Thoracic aorta (tissue), 2 donors: ENCODE data around the gene TENM3. TPM values are rescaled to one million over a fixed set of nuclear protein-coding genes. Genes with fewer than 3 reads are reported as not detected.

Experiments
- ATAC-seq: fragments of 150-250 bp; one replicate; pipeline ENCODE4 v1.8.0; 2017; ENCODE audit warnings: low read depth; ENCODE audit not compliant: insufficient number of reproducible peaks, low FRiP score
- DNase-seq: peaks from one replicate; pipeline ENCODE4 v3.0.0-alpha.2; 2020; ENCODE audit warnings: low spot score
- H3K27ac ChIP-seq, 2 donors: fragments of 200-600 bp; sonication (generic); 1 replicate in 1 of 2; 2 replicates in 1 of 2; pipeline ENCODE4 v1.5.1; 2016; ENCODE audit warnings: mild to moderate bottlenecking in 2 of 2, moderate library complexity in 2 of 2
- H3K27me3 ChIP-seq: fragments of 200-600 bp; sonication (generic); replicated peaks from 2 replicates; pipeline ENCODE4 v1.6.0; 2016; ENCODE audit warnings: mild to moderate bottlenecking; ENCODE audit not compliant: insufficient read depth
- H3K36me3 ChIP-seq: fragments of 200-600 bp; sonication (generic); one replicate; pipeline ENCODE4 v1.5.1; 2016
- H3K4me1 ChIP-seq, 2 donors: fragments of 200-600 bp; sonication (generic); 1 replicate in 1 of 2; 2 replicates in 1 of 2; pipeline versions ENCODE4 v1.5.1 to v1.6.0; 2016; ENCODE audit warnings: low read depth in 2 of 2, mild to moderate bottlenecking in 1 of 2; ENCODE audit not compliant: control insufficient read depth in 1 of 2
- H3K4me3 ChIP-seq: fragments of 200-600 bp; sonication (generic); 2 replicates; pipeline ENCODE4 v1.5.1; 2016; ENCODE audit warnings: mild to moderate bottlenecking
- H3K9me3 ChIP-seq: fragments of 200-600 bp; sonication (generic); 2 replicates; pipeline ENCODE4 v1.5.1; 2016
- CTCF ChIP-seq: fragments of 200-600 bp; sonication (generic); IDR thresholded peaks from one replicate; pipeline ENCODE4 v1.5.1; 2019; ENCODE audit warnings: antibody characterized with exemption
- total RNA-seq, 2 donors: library from RNA; depleted of rRNA; stranded (reverse); fragments of >200 nt; gene quantifications; one replicate each; pipeline versions ENCODE4 v1.1.0 to v1.2.3, GENCODE V29; 2016

Gene TENM3
- total RNA-seq, 2 donors from 2014 or later, result 0.68 to 8.0 TPM

GRCh38 chr4:182405087-182405486 is 161.9 kb downstream of the TENM3 start:
- H3K9me3 ChIP-seq, result no peaks in the 10 kb centered on the region
- TF ChIP-seq CTCF, result no peak
- no peak overlapping the region for H3K4me3 ChIP-seq
- H3K27ac ChIP-seq, result no peak overlapping the region
- DNase-seq (no peak), ATAC-seq (no peak)
- H3K4me1 ChIP-seq, result no peaks in the 10 kb centered on the region
- no peaks in the 10 kb centered on the region for H3K27me3 ChIP-seq
- no peaks in the 10 kb centered on the region for H3K36me3 ChIP-seq

GRCh38 chr4:182409271-182409670 is 166.1 kb downstream of the TENM3 start:
- no peak for TF ChIP-seq CTCF
- no peak overlapping the region for H3K27ac ChIP-seq
- ATAC-seq (no peak), DNase-seq (no peak)
- H3K4me3 ChIP-seq, result no peak overlapping the region
- no peaks in the 10 kb centered on the region for H3K27me3 ChIP-seq
- no peaks in the 10 kb centered on the region for H3K36me3 ChIP-seq
- H3K4me1 ChIP-seq, result no peaks in the 10 kb centered on the region
- H3K9me3 ChIP-seq, result no peaks in the 10 kb centered on the region

- Histone ChIP-seq H3K9me3 (no peaks in the 10 kb centered on the region), H3K4me1 (no peaks in the 10 kb centered on the region), H3K4me3 (no peak overlapping the region), H3K27ac (no peak overlapping the region), H3K27me3 (no peaks in the 10 kb centered on the region), H3K36me3 (no peaks in the 10 kb centered on the region)
- ATAC-seq (no peak), DNase-seq (no peak)
- TF ChIP-seq CTCF, result no peak
Measured at GRCh38 chr4:182411391-182411790, 168.2 kb downstream of the TENM3 start.

- no peaks in the 10 kb centered on the region for H3K4me1 ChIP-seq
- no peaks in the 10 kb centered on the region for H3K36me3 ChIP-seq
- TF ChIP-seq CTCF, result no peak
- no peak overlapping the region for H3K4me3 ChIP-seq
- DNase-seq (no peak), ATAC-seq (no peak)
- H3K27me3 ChIP-seq, result no peaks in the 10 kb centered on the region
- H3K9me3 ChIP-seq, result no peaks in the 10 kb centered on the region
- no peak overlapping the region for H3K27ac ChIP-seq
Measured at GRCh38 chr4:182413550-182413949, 170.3 kb downstream of the TENM3 start.

- H3K4me1 ChIP-seq, result no peaks in the 10 kb centered on the region
- no peak overlapping the region for H3K4me3 ChIP-seq
- ATAC-seq (no peak), DNase-seq (no peak)
- no peaks in the 10 kb centered on the region for H3K27me3 ChIP-seq
- H3K27ac ChIP-seq, result no peak overlapping the region
- H3K36me3 ChIP-seq, result no peaks in the 10 kb centered on the region
- H3K9me3 ChIP-seq, result no peaks in the 10 kb centered on the region
- no peak for TF ChIP-seq CTCF
Measured at GRCh38 chr4:182415116-182415515, 171.9 kb downstream of the TENM3 start.
